Measurements from ENCODE around the gene PARM1. TPM values are rescaled to one million over a fixed set of nuclear protein-coding genes. Genes with fewer than 3 reads are reported as not detected.

PARM1 gene, protein sequence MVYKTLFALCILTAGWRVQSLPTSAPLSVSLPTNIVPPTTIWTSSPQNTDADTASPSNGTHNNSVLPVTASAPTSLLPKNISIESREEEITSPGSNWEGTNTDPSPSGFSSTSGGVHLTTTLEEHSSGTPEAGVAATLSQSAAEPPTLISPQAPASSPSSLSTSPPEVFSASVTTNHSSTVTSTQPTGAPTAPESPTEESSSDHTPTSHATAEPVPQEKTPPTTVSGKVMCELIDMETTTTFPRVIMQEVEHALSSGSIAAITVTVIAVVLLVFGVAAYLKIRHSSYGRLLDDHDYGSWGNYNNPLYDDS
- 0.42 TPM for total RNA-seq (2013)
- polyA plus RNA-seq (under 1 TPM; 0.06 to 0.54 (median 0.27) TPM), polyA minus RNA-seq (0.32 and 0.55 TPM in 2 replicates), total RNA-seq (0 to 1.7 (median 0.74) reads per million in 11 experiments)

DNA sequence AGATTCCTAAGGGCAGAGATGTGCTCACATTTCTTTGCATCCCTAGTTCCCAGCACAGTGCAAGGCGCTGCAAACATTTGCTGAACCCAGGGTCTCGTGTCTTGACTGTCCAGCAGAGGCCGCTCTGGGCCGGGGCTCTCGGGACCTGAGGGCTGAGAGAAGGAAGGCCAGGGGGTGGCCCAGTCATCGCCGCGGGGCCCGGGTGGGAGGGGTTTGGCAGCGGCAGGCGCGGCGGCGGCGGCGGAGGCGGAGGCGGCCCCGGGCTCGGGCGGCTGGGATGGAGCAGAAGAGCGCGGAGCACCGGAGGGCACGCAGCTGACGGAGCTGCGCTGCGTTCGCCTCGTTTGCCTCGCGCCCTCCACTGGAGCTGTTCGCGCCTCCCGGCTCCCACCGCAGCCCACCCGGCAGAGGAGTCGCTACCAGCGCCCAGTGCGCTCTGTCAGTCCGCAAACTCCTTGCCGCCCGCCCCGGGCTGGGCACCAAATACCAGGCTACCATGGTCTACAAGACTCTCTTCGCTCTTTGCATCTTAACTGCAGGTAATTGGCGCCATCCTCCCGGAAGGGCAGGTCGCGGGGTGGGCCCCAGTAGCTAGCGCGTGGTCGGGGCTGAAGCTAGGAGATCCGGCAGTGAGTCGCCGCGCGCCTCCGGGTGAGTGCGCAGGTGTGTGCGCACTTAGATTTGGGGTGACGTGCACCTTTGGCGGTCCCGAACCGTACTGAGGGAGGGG lies at the start of gene PARM1:
PARM1 (plus strand) TSS at position 285 of the 730 bp plus-strand sequence; CDS start at position 497, 212 bp downstream.
- H3K4me2 ChIP-seq (replicated peaks; ENCODE audit: extremely low read depth, low read length, poor library complexity, severe bottlenecking): peak within 1 kb of the TSS; percentile 73
- no peak within 1 kb of the TSS for H3K9ac ChIP-seq (ENCODE audit: insufficient read depth, low read length, poor library complexity, severe bottlenecking)
- H3K36me3 ChIP-seq (replicated peaks in 1 of 2; ENCODE audit: control insufficient read depth in 1 of 2, insufficient read depth in 2 of 2, low read length in 2 of 2): no peaks in the 10 kb centered on the region
- WGBS (ENCODE audit: insufficient coverage): under 1% methylated on average over 64 of the region's 64 CpGs
- H3K27ac ChIP-seq (ENCODE audit: low read depth in 1 of 2, low read length in 2 of 2): no peak within 1 kb of the TSS
- intact Hi-C loops (cut with micrococcal nuclease): no loop called here
- DNase-seq: peak; percentile 23 to 70 (median 40)
- H3K79me2 ChIP-seq (ENCODE audit: insufficient read depth, low read length): no peaks in the 10 kb centered on the region
- H3K27me3 Mint-ChIP-seq (ENCODE audit: low read depth in 3 of 3): peaks cover 57 to 78% (median 73%) of the 10 kb centered on the region in 3 donors
- TF ChIP-seq, protein P1, sequence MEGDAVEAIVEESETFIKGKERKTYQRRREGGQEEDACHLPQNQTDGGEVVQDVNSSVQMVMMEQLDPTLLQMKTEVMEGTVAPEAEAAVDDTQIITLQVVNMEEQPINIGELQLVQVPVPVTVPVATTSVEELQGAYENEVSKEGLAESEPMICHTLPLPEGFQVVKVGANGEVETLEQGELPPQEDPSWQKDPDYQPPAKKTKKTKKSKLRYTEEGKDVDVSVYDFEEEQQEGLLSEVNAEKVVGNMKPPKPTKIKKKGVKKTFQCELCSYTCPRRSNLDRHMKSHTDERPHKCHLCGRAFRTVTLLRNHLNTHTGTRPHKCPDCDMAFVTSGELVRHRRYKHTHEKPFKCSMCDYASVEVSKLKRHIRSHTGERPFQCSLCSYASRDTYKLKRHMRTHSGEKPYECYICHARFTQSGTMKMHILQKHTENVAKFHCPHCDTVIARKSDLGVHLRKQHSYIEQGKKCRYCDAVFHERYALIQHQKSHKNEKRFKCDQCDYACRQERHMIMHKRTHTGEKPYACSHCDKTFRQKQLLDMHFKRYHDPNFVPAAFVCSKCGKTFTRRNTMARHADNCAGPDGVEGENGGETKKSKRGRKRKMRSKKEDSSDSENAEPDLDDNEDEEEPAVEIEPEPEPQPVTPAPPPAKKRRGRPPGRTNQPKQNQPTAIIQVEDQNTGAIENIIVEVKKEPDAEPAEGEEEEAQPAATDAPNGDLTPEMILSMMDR (IDR thresholded peaks at IDR 0.05): peak; percentile 26
- no peak within 1 kb of the TSS for H3K27ac Mint-ChIP-seq
- H3K4me1 ChIP-seq (ENCODE audit: control insufficient read depth in 1 of 2, insufficient read depth in 2 of 2, low read length in 2 of 2): peaks cover 33 to 34% of the 10 kb centered on the region in 2 donors
- peak within 1 kb of the TSS; percentile 70 for H2AFZ ChIP-seq (ENCODE audit: insufficient read depth, low read depth, low read length, poor library complexity, severe bottlenecking)
- peak within 1 kb of the TSS; percentile 3 to 70 (median 3) for H3K4me3 ChIP-seq (replicated peaks in 1 of 3; ENCODE audit: low read depth in 2 of 3, low read length in 3 of 3)
- peaks cover 0 to 3% of the 10 kb centered on the region in 2 donors for H3K36me3 Mint-ChIP-seq
- peaks cover 32% of the 10 kb centered on the region for H3K4me1 Mint-ChIP-seq
- H3K9me3 ChIP-seq (replicated peaks in 1 of 2; ENCODE audit: control insufficient read depth in 1 of 2, insufficient read depth in 1 of 2, low read length in 2 of 2): peaks cover 0 to 16% of the 10 kb centered on the region in 2 donors
- peaks cover 59 to 70% of the 10 kb centered on the region in 2 donors for H3K27me3 ChIP-seq (ENCODE audit: control insufficient read depth in 2 of 2, insufficient read depth in 2 of 2, low read length in 2 of 2)
- H4K20me1 ChIP-seq (ENCODE audit: insufficient read depth, low read length): no peaks in the 10 kb centered on the region
- H3K4me3 Mint-ChIP-seq: peak within 1 kb of the TSS; percentile 70 to 93
- H3K9me3 Mint-ChIP-seq: peaks cover 0 to 18% (median 7%) of the 10 kb centered on the region in 7 donors

DNA sequence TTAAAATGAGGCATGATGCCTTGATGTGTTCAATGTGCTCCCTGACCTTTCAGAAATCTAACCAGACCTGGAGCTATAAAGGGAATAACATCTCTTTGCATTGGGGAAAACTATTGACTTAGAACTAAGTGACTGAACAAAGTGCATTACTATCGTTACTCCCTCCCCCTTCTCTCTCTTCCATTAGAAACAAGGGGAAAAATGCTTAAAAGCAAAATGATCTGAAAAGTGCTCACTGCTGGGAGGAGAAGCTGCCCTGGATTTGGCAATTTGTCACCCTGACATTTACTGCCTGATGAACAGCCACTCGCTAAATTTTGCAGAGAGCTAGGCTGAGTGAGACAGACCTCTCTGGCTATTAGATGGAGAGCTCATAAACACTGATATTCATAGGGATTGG lies 48.6 kb upstream of the PARM1 start:
- Histone ChIP-seq H3K4me2 (replicated peaks; ENCODE audit: extremely low read depth, low read length, poor library complexity, severe bottlenecking) (no peak overlapping the region), H3K4me3 (replicated peaks in 1 of 3; ENCODE audit: low read depth in 2 of 3, low read length in 3 of 3) (no peak overlapping the region), H3K4me1 (ENCODE audit: control insufficient read depth in 1 of 2, insufficient read depth in 2 of 2, low read length in 2 of 2) (no peaks in the 10 kb centered on the region), H3K27ac (ENCODE audit: low read depth in 1 of 2, low read length in 2 of 2) (no peak overlapping the region), H3K27me3 (ENCODE audit: control insufficient read depth in 2 of 2, insufficient read depth in 2 of 2, low read length in 2 of 2) (no peaks in the 10 kb centered on the region), H3K9me3 (replicated peaks in 1 of 2; ENCODE audit: control insufficient read depth in 1 of 2, insufficient read depth in 1 of 2, low read length in 2 of 2) (no peaks in the 10 kb centered on the region), H4K20me1 (ENCODE audit: insufficient read depth, low read length) (no peaks in the 10 kb centered on the region), H3K79me2 (ENCODE audit: insufficient read depth, low read length) (no peaks in the 10 kb centered on the region), H3K36me3 (replicated peaks in 1 of 2; ENCODE audit: control insufficient read depth in 1 of 2, insufficient read depth in 2 of 2, low read length in 2 of 2) (no peaks in the 10 kb centered on the region), H2AFZ (ENCODE audit: insufficient read depth, low read depth, low read length, poor library complexity, severe bottlenecking) (no peak overlapping the region), H3K9ac (ENCODE audit: insufficient read depth, low read length, poor library complexity, severe bottlenecking) (no peak overlapping the region)
- no peak for DNase-seq
- TF ChIP-seq, protein P1 (IDR thresholded peaks at IDR 0.05): no peak
- Mint-ChIP-seq H3K4me3 (no peak overlapping the region), H3K36me3 (no peaks in the 10 kb centered on the region), H3K27ac (no peak overlapping the region), H3K9me3 (peaks cover 0 to 4% (median 1%) of the 10 kb centered on the region in 7 donors), H3K27me3 (ENCODE audit: low read depth in 3 of 3) (peaks cover 0 to 7% (median 2%) of the 10 kb centered on the region in 3 donors), H3K4me1 (no peaks in the 10 kb centered on the region)
- intact Hi-C loops (cut with micrococcal nuclease): no loop called here
- no CpG with 5 or more reads among the region's 2 CpGs for WGBS (ENCODE audit: insufficient coverage)
